GM18508 (cell line): Measurements from ENCODE around the gene PCBP3.
"Not testable (repeated sequence)": the region's sequence is repeated elsewhere in the genome, so short reads cannot be mapped to it uniquely, and the experiment has no call there.

ENCODE experiments used
- ATAC-seq: cut with Tn5 transposase; IDR thresholded peaks from one replicate; pipeline ENCODE4 v1.9.1; 2021; ENCODE audit warnings: moderate number of reproducible peaks; ENCODE audit not compliant: insufficient read depth, unreplicated experiment

PCBP3 gene

GRCh38 chr21:45800339-45801080 lies 157.0 kb downstream of the PCBP3 start:
- no peak for ATAC-seq

GRCh38 chr21:45801129-45801964 lies 157.8 kb downstream of the PCBP3 start:
- no peak for ATAC-seq

GRCh38 chr21:45801989-45802388 lies 158.5 kb downstream of the PCBP3 start:
- no peak for ATAC-seq

- ATAC-seq: no peak
Observed at GRCh38 chr21:45802425-45802824, 158.9 kb downstream of the PCBP3 start.

- no peak for ATAC-seq
Observed at GRCh38 chr21:45802956-45803617, 159.6 kb downstream of the PCBP3 start.

- no peak for ATAC-seq
Observed at GRCh38 chr21:45803618-45804340, 160.3 kb downstream of the PCBP3 start.

GRCh38 chr21:45804809-45805313 lies 161.3 kb downstream of the PCBP3 start:
- ATAC-seq: no peak

GRCh38 chr21:45805321-45805720 lies 161.8 kb downstream of the PCBP3 start:
- ATAC-seq: no peak

- no peak for ATAC-seq
Observed at GRCh38 chr21:45806042-45806441, 162.5 kb downstream of the PCBP3 start.

GRCh38 chr21:45808663-45809062 lies 165.1 kb downstream of the PCBP3 start:
- not testable (repeated sequence) for ATAC-seq

- no peak for ATAC-seq
Observed at GRCh38 chr21:45809421-45809820, 165.9 kb downstream of the PCBP3 start.

- ATAC-seq: no peak
Observed at GRCh38 chr21:45811136-45811535, 167.6 kb downstream of the PCBP3 start.

GRCh38 chr21:45814210-45814940 lies 170.8 kb downstream of the PCBP3 start:
- not testable (repeated sequence) for ATAC-seq

- ATAC-seq: not testable (repeated sequence)
Observed at GRCh38 chr21:45815781-45816180, 172.3 kb downstream of the PCBP3 start.

- ATAC-seq: no peak
Observed at GRCh38 chr21:45816794-45817193, 173.3 kb downstream of the PCBP3 start.

GRCh38 chr21:45817345-45817744 lies 173.8 kb downstream of the PCBP3 start:
- no peak for ATAC-seq

- no peak for ATAC-seq
Observed at GRCh38 chr21:45818276-45818903, 174.9 kb downstream of the PCBP3 start.

- ATAC-seq: no peak
Observed at GRCh38 chr21:45818904-45819285, 175.4 kb downstream of the PCBP3 start.
